ENCODE measurements around the gene LRIG1.
A peak's percentile ranks its signal among the peaks of the same experiment; 100 is the strongest.

LRIG1 gene

GRCh38 chr3:66385066-66385465, 115.8 kb downstream of the LRIG1 start:
- Histone ChIP-seq H3K9ac (no peak overlapping the region), H4K20me1 (peaks cover 0 to 76% (median 55%) of the 10 kb centered on the region in 11 experiments; a peak in 18 of 22 replicates), H3K4me1 (peaks cover 25 to 54% (median 43%) of the 10 kb centered on the region in 10 experiments), H3K36me3 (peaks cover 51 to 79% (median 70%) of the 10 kb centered on the region in 11 experiments), H3K27me3 (no peaks in the 10 kb centered on the region), H3K4me3 (no peak overlapping the region), H3K27ac (peak overlapping the region in 2 of 11 experiments; percentile 69 to 75; a peak in 1 of 22 replicates), H3K9me3 (replicated peaks in 1 of 11) (peaks cover 0 to 16% (median 12%) of the 10 kb centered on the region in 11 experiments; a peak in 14 of 22 replicates), H3K4me2 (peak overlapping the region in 3 of 11 experiments; percentile 88 to 97 (median 93); a peak in 6 of 22 replicates)
- no peak for TF ChIP-seq Cebpa-rat (IDR thresholded peaks at IDR 0.05)

- Histone ChIP-seq H3K4me2 (no peak overlapping the region), H3K4me3 (no peak overlapping the region), H3K9ac (no peak overlapping the region), H3K36me3 (peaks cover 60 to 88% (median 79%) of the 10 kb centered on the region in 11 experiments), H3K9me3 (replicated peaks in 1 of 11) (peaks cover 0 to 16% (median 12%) of the 10 kb centered on the region in 11 experiments; a peak in 14 of 22 replicates), H3K4me1 (peaks cover 20 to 45% (median 36%) of the 10 kb centered on the region in 10 experiments), H4K20me1 (peaks cover 0 to 84% (median 59%) of the 10 kb centered on the region in 11 experiments; a peak in 18 of 22 replicates), H3K27ac (no peak overlapping the region), H3K27me3 (no peaks in the 10 kb centered on the region)
- no peak for TF ChIP-seq Cebpa-rat (IDR thresholded peaks at IDR 0.05)
Observed at GRCh38 chr3:66383998-66384745, 116.7 kb downstream of the LRIG1 start.

GRCh38 chr3:66383023-66383422, 117.8 kb downstream of the LRIG1 start:
- no peak overlapping the region for H3K9ac ChIP-seq
- no peak overlapping the region for H3K4me2 ChIP-seq
- no peaks in the 10 kb centered on the region for H3K27me3 ChIP-seq
- no peak overlapping the region for H3K4me3 ChIP-seq
- H3K9me3 ChIP-seq (replicated peaks in 1 of 11): peaks cover 0 to 16% (median 12%) of the 10 kb centered on the region in 11 experiments; a peak in 14 of 22 replicates
- no peak overlapping the region for H3K27ac ChIP-seq
- peaks cover 0 to 87% (median 62%) of the 10 kb centered on the region in 11 experiments; a peak in 18 of 22 replicates for H4K20me1 ChIP-seq
- H3K36me3 ChIP-seq: peaks cover 71 to 90% (median 81%) of the 10 kb centered on the region in 11 experiments
- no peak for TF ChIP-seq Cebpa-rat (IDR thresholded peaks at IDR 0.05)
- peaks cover 20 to 36% (median 28%) of the 10 kb centered on the region in 10 experiments for H3K4me1 ChIP-seq

- TF ChIP-seq Cebpa-rat (IDR thresholded peaks at IDR 0.05): no peak
- Histone ChIP-seq H4K20me1 (peaks cover 0 to 82% (median 55%) of the 10 kb centered on the region in 11 experiments; a peak in 18 of 22 replicates), H3K27me3 (no peaks in the 10 kb centered on the region), H3K36me3 (peaks cover 80 to 98% (median 89%) of the 10 kb centered on the region in 11 experiments), H3K9ac (no peak overlapping the region), H3K4me2 (no peak overlapping the region), H3K4me3 (no peak overlapping the region), H3K27ac (no peak overlapping the region), H3K9me3 (replicated peaks in 1 of 11) (peaks cover 0 to 16% (median 12%) of the 10 kb centered on the region in 11 experiments; a peak in 14 of 22 replicates), H3K4me1 (peaks cover 15 to 28% (median 19%) of the 10 kb centered on the region in 10 experiments)
Observed at GRCh38 chr3:66382142-66382541, 118.7 kb downstream of the LRIG1 start.

GRCh38 chr3:66381626-66382025, 119.2 kb downstream of the LRIG1 start:
- Histone ChIP-seq H4K20me1 (peaks cover 0 to 79% (median 50%) of the 10 kb centered on the region in 11 experiments; a peak in 18 of 22 replicates), H3K27ac (no peak overlapping the region), H3K27me3 (no peaks in the 10 kb centered on the region), H3K36me3 (peaks cover 84 to 100% (median 94%) of the 10 kb centered on the region in 11 experiments), H3K9ac (no peak overlapping the region), H3K4me2 (no peak overlapping the region), H3K4me1 (peaks cover 9 to 23% (median 14%) of the 10 kb centered on the region in 10 experiments), H3K4me3 (no peak overlapping the region), H3K9me3 (replicated peaks in 1 of 11) (peaks cover 0 to 16% (median 12%) of the 10 kb centered on the region in 11 experiments; a peak in 14 of 22 replicates)
- TF ChIP-seq Cebpa-rat (IDR thresholded peaks at IDR 0.05): no peak

GRCh38 chr3:66380200-66380932, 120.5 kb downstream of the LRIG1 start:
- Histone ChIP-seq H3K9me3 (replicated peaks in 1 of 11) (peaks cover 0 to 12% (median 9%) of the 10 kb centered on the region in 11 experiments; a peak in 14 of 22 replicates), H3K4me1 (peaks cover 0 to 10% (median 1%) of the 10 kb centered on the region in 10 experiments; a peak in 11 of 20 replicates), H3K4me2 (no peak overlapping the region), H4K20me1 (peaks cover 0 to 69% (median 42%) of the 10 kb centered on the region in 11 experiments; a peak in 18 of 22 replicates), H3K36me3 (peaks cover 94 to 100% (median 100%) of the 10 kb centered on the region in 11 experiments), H3K4me3 (no peak overlapping the region), H3K27me3 (no peaks in the 10 kb centered on the region), H3K9ac (no peak overlapping the region), H3K27ac (no peak overlapping the region)
- TF ChIP-seq Cebpa-rat (IDR thresholded peaks at IDR 0.05): no peak

- Histone ChIP-seq H3K4me1 (peaks cover 0 to 6% (median 0%) of the 10 kb centered on the region in 10 experiments; a peak in 2 of 20 replicates), H3K27ac (no peak overlapping the region), H4K20me1 (peaks cover 0 to 64% (median 42%) of the 10 kb centered on the region in 11 experiments; a peak in 18 of 22 replicates), H3K27me3 (no peaks in the 10 kb centered on the region), H3K9ac (no peak overlapping the region), H3K4me3 (no peak overlapping the region), H3K9me3 (replicated peaks in 1 of 11) (peaks cover 0 to 4% (median under 1%) of the 10 kb centered on the region in 11 experiments; a peak in 7 of 22 replicates), H3K36me3 (peaks cover 86 to 100% (median 99%) of the 10 kb centered on the region in 11 experiments), H3K4me2 (no peak overlapping the region)
- no peak for TF ChIP-seq Cebpa-rat (IDR thresholded peaks at IDR 0.05)
Observed at GRCh38 chr3:66379565-66379964, 121.3 kb downstream of the LRIG1 start.

GRCh38 chr3:66378256-66378655, 122.6 kb downstream of the LRIG1 start:
- no peak for TF ChIP-seq Cebpa-rat (IDR thresholded peaks at IDR 0.05)
- H3K27ac ChIP-seq: no peak overlapping the region
- H3K9ac ChIP-seq: no peak overlapping the region

More at GRCh38 chr3:66378256-66378655, 122.6 kb downstream of the LRIG1 start:
- Histone ChIP-seq H3K4me3 (no peak overlapping the region), H3K4me1 (peaks cover 0 to 6% (median 0%) of the 10 kb centered on the region in 10 experiments; a peak in 1 of 20 replicates), H3K36me3 (peaks cover 81 to 100% (median 99%) of the 10 kb centered on the region in 11 experiments), H3K27me3 (no peaks in the 10 kb centered on the region), H4K20me1 (peaks cover 0 to 63% (median 34%) of the 10 kb centered on the region in 11 experiments; a peak in 18 of 22 replicates), H3K4me2 (no peak overlapping the region), H3K9me3 (replicated peaks in 1 of 11) (no peaks in the 10 kb centered on the region)
